SU-DHL-6 (cell line): ENCODE results near the gene CSF2RB.

Experiments
- H2AFZ ChIP-seq: fragments of 200-600 bp; sonication (generic); 2 replicates; pipeline ENCODE4 v1.6.1; 2014; ENCODE audit warnings: low read depth, mild to moderate bottlenecking, moderate library complexity, mixed read lengths, antibody characterized with exemption, low read length; ENCODE audit not compliant: severe bottlenecking
- H3F3A ChIP-seq: fragments of 200-600 bp; shearing (Covaris generic); 2 replicates; pipeline ENCODE4 v1.6.0; 2016; ENCODE audit warnings: antibody characterized with exemption, mild to moderate bottlenecking; ENCODE audit not compliant: insufficient read depth
- H3K27ac ChIP-seq: fragments of 200-600 bp; sonication (generic); 2 replicates; pipeline ENCODE4 v1.5.1; 2016; ENCODE audit warnings: low read depth, mild to moderate bottlenecking, low read length, moderate library complexity, mixed read lengths
- H3K27me3 ChIP-seq: fragments of 200-600 bp; sonication (generic), shearing (Covaris generic); 2 replicates; pipeline ENCODE4 v1.6.0; 2014; ENCODE audit warnings: mild to moderate bottlenecking, low read length
- H3K36me3 ChIP-seq: fragments of 200-600 bp; sonication (generic); 2 replicates; pipeline ENCODE4 v1.6.1; 2014; ENCODE audit warnings: mild to moderate bottlenecking, low read length, mixed read lengths
- H3K4me2 ChIP-seq: fragments of 300-600, 200-600 bp; shearing (Covaris generic), sonication (generic); 2 replicates; pipeline ENCODE4 v1.6.0; 2014; ENCODE audit warnings: low read length, low read depth, mild to moderate bottlenecking; ENCODE audit not compliant: poor library complexity, severe bottlenecking
- H3K4me3 ChIP-seq: fragments of 200-600 bp; sonication (generic); 2 replicates; pipeline ENCODE4 v1.5.1; 2014; ENCODE audit warnings: antibody characterized with exemption, low read length, mild to moderate bottlenecking, mixed read lengths; ENCODE audit not compliant: insufficient read depth, poor library complexity, severe bottlenecking
- H3K79me2 ChIP-seq: fragments of 200-600 bp; sonication (generic); 2 replicates; pipeline ENCODE4 v1.6.1; 2014; ENCODE audit warnings: mild to moderate bottlenecking, low read length, moderate library complexity; ENCODE audit not compliant: insufficient read depth
- H3K9ac ChIP-seq: fragments of 200-600 bp; sonication (generic); 2 replicates; pipeline ENCODE4 v1.7.0; 2014; ENCODE audit warnings: mild to moderate bottlenecking, low read length
- H3K9me2 ChIP-seq: fragments of 200-600 bp; sonication (generic); replicated peaks from 2 replicates; pipeline ENCODE4 v1.6.1; 2014; ENCODE audit warnings: low read length; ENCODE audit not compliant: insufficient read depth
- H3K9me3 ChIP-seq: fragments of 200-600 bp; sonication (generic); 2 replicates; pipeline ENCODE4 v1.6.1; 2014; ENCODE audit warnings: low read length, mixed read lengths; ENCODE audit not compliant: insufficient read depth
- H4K20me1 ChIP-seq: fragments of 200-600 bp; sonication (generic); 2 replicates; pipeline ENCODE4 v1.6.1; 2014; ENCODE audit warnings: low read depth, mild to moderate bottlenecking, antibody characterized with exemption, low read length, moderate library complexity, mixed read lengths
- CTCF ChIP-seq: fragments of 200-600 bp; sonication (generic); IDR thresholded peaks from one replicate; pipeline ENCODE4 v1.5.1; 2017; ENCODE audit warnings: antibody characterized with exemption, mild to moderate bottlenecking, low read length, moderate library complexity; ENCODE audit not compliant: insufficient read depth, poor library complexity, severe bottlenecking
- EZH2phosphoT487 ChIP-seq: fragments of 200-600 bp; sonication (generic), shearing (Covaris generic); conservative IDR thresholded peaks from 2 replicates; pipeline ENCODE4 v1.6.1; 2018; ENCODE audit warnings: mild to moderate bottlenecking, antibody characterized with exemption, low read length, moderate library complexity, mixed read lengths

Gene CSF2RB

GRCh38 chr22:36928196-36928595 is 14.8 kb downstream of the CSF2RB start:
- no peak overlapping the region for H3K4me2 ChIP-seq
- H3K27ac ChIP-seq, result no peak overlapping the region
- H3K9me3 ChIP-seq, result no peaks in the 10 kb centered on the region
- no peaks in the 10 kb centered on the region for H3K79me2 ChIP-seq
- TF ChIP-seq EZH2phosphoT487 (no peak), CTCF (no peak)
- H2AFZ ChIP-seq, result no peak overlapping the region
- no peaks in the 10 kb centered on the region for H3F3A ChIP-seq
- H3K27me3 ChIP-seq, result no peaks in the 10 kb centered on the region
- no peaks in the 10 kb centered on the region for H4K20me1 ChIP-seq
- no peaks in the 10 kb centered on the region for H3K9me2 ChIP-seq
- H3K36me3 ChIP-seq, result no peaks in the 10 kb centered on the region
- H3K4me3 ChIP-seq, result no peak overlapping the region
- H3K9ac ChIP-seq, result no peak overlapping the region

GRCh38 chr22:36928786-36929535 is 15.5 kb downstream of the CSF2RB start:
- Histone ChIP-seq H3F3A (no peaks in the 10 kb centered on the region), H3K9ac (no peak overlapping the region), H3K4me3 (no peak overlapping the region), H3K27me3 (no peaks in the 10 kb centered on the region), H3K36me3 (no peaks in the 10 kb centered on the region), H2AFZ (no peak overlapping the region), H3K79me2 (no peaks in the 10 kb centered on the region), H3K27ac (no peak overlapping the region), H3K9me3 (no peaks in the 10 kb centered on the region), H4K20me1 (no peaks in the 10 kb centered on the region), H3K4me2 (no peak overlapping the region), H3K9me2 (no peaks in the 10 kb centered on the region)
- TF ChIP-seq EZH2phosphoT487, result no peak
- no peak for TF ChIP-seq CTCF

- no peak overlapping the region for H3K27ac ChIP-seq
- H3K36me3 ChIP-seq, result no peaks in the 10 kb centered on the region
- no peaks in the 10 kb centered on the region for H4K20me1 ChIP-seq
- no peaks in the 10 kb centered on the region for H3F3A ChIP-seq
- H3K79me2 ChIP-seq, result no peaks in the 10 kb centered on the region
- H2AFZ ChIP-seq, result no peak overlapping the region
- no peak overlapping the region for H3K9ac ChIP-seq
- H3K9me3 ChIP-seq, result no peaks in the 10 kb centered on the region
- no peak overlapping the region for H3K4me2 ChIP-seq
- no peak overlapping the region for H3K4me3 ChIP-seq
- no peak for TF ChIP-seq EZH2phosphoT487
- H3K27me3 ChIP-seq, result no peaks in the 10 kb centered on the region
- H3K9me2 ChIP-seq, result no peaks in the 10 kb centered on the region
Observed at GRCh38 chr22:36929621-36930020, 16.2 kb downstream of the CSF2RB start.

- Histone ChIP-seq H2AFZ (no peak overlapping the region), H3K36me3 (no peaks in the 10 kb centered on the region), H3K27me3 (no peaks in the 10 kb centered on the region), H3K27ac (no peak overlapping the region), H3K4me2 (no peak overlapping the region), H4K20me1 (no peaks in the 10 kb centered on the region), H3K9ac (no peak overlapping the region), H3K9me3 (no peaks in the 10 kb centered on the region), H3K4me3 (no peak overlapping the region), H3K79me2 (no peaks in the 10 kb centered on the region), H3K9me2 (no peaks in the 10 kb centered on the region), H3F3A (no peaks in the 10 kb centered on the region)
- no peak for TF ChIP-seq EZH2phosphoT487
- TF ChIP-seq CTCF, result no peak
Observed at GRCh38 chr22:36930041-36930935, 16.9 kb downstream of the CSF2RB start.
